ENCODE results near the gene TMEM220.
"Not testable (repeated sequence)": the region's sequence is repeated elsewhere in the genome, so short reads cannot be mapped to it uniquely, and the experiment has no call there.

Gene TMEM220

DNA sequence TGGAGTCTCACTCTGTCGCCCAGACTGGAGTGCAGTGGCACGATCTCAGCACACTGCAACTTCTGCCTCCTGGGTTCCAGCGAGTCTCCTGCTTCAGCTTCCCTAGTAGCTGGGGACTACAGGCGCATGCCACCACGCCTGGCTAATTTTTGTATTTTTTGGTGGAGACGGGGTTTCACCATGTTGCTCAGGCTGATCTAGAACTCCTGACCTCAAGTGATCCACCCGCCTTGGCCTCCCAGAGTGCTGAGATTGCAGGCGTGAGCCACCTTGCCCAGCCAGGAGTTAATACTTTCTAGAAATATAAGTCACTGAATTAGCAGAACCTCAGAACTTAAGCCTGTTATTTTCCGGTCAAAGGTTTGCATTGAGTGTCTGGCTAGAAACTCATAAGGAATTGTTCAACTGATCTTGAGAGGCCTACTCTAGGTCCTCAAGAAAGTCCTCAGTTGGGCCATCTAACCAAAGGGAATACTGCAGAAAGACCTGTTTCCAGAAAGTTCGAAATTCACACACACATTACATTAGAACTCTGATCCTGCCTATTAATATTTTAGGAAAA lies 1.4 kb downstream of the TMEM220 start:
- no peak for DNase-seq (ENCODE audit: low spot score)

DNA sequence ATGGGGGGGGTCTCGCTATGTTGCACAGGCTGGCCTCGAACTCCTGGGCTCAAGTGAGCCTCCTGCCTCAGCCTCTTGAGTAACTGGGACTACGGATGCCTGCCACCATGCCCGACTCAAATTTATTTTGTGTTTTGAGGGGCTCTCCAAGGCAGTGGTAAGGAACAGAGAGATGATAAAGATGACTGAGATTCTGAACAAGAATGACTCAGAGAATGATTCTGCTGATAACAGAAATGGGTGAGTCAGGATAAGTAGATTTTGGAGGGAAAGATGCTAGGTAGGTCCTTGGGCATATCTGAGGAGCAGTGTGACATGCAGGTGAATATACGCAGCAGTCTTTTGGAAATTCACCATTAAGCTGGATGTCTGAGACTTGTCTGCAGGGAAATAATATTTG lies 2.6 kb downstream of the TMEM220 start:
- no peak for DNase-seq (ENCODE audit: low spot score)

DNA sequence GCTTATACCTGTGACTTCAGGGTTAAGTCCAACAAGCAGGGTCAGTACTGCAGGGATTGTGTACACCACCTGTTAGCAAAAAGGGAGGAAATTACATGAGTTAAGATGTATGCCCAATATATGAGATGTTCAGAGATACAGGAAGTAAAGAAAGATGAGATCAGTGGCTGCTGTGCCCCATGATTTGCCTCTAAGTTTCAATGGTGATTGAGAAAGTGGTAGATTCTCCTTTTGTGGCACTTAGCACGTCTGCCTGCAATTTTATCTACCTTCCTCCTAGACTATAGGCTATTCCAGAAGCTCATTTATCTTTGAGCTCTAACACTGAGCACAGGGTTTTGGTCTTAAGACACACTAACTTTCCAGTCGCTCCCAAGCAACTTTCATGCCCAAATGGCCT lies 3.6 kb downstream of the TMEM220 start:
- no peak for DNase-seq (ENCODE audit: low spot score)

DNA sequence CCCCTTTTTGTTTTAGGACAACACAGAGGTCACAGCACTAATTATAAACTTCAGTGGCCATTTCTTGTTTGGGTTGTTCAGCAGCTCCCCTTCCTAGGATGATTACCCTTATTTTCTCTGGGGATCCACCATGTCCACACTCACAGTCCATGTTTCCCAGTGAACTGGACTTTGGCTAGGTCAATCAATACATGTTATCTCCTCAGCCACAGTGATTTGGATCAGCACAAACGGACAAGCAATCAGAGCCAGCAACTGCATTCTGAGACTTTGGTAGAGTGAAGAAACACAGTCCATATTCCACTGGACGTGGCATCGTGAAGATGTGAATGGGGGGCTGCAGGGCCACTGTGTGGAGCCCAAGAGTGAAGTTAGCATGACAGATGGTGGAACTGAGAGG lies 4.6 kb downstream of the TMEM220 start:
- DNase-seq (ENCODE audit: low spot score), result no peak

DNA sequence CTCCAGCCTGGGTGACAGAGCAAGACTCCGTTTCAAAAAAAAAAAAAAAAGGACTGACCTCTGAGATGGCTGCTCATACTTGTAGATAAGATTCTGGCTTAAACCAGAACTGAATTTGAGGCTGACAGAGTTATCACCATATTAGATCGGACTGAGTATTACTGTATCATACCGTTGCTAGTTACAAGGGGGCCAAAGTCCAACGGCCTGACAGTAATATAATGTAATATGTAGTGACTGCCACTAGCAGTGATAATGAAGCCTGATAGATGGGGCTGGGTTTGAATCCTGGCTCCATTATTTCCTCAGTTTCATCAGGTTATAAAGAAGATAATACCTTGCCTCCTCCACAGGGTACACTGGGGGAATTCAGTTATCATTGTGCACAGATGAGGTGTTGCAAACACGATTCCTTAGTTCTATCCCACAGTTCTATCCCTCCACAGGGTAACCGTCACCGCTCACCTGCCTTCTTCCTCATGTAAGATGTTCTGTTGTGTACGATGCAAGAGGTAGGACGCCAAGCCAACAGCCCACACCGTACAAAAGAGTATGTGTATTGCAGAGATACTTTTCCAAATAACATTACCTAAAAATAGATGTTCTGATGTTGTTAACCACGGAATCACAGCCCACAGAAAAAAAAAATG lies 5.2 kb downstream of the TMEM220 start:
- no peak for DNase-seq (ENCODE audit: low spot score)

DNA sequence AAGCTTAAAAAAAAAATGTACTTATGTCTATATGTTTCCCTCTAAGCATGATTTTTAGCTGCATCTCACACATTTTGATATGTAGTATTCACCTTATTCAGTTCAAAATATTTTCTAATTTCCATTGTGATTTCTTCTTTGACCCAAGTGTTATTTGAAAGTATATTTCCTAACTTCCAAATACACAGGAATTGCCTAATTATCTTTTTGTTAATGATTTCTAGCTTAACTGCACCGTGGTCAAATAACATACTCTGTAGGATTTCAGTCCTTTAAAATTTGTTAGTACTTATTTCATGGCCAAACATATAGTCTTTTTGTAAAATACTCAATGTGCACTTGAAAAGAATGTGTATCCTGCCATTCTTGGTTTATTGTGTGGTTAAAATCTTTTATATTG lies 11.3 kb downstream of the TMEM220 start:
- no peak for DNase-seq (ENCODE audit: low spot score)

DNA sequence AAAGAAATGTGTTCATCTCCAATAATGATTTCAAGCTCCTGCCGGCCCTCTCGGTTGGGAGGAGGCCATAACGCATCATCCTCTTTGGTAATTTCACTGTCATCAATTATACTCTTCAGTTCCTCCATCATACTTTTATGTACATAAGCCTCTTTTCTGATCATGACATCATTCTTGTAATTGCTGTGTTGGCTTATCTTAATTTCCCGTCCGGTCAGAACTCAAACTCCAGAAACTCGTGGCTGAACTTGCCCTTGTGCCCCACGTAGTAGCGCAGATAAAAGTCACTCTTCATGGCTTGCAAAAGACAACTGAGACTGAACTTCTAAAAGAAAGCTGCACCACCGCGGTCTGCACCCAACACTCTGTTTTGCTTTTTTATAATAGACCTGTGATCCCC lies 13.6 kb downstream of the TMEM220 start:
- DNase-seq (ENCODE audit: low spot score), result no peak

DNA sequence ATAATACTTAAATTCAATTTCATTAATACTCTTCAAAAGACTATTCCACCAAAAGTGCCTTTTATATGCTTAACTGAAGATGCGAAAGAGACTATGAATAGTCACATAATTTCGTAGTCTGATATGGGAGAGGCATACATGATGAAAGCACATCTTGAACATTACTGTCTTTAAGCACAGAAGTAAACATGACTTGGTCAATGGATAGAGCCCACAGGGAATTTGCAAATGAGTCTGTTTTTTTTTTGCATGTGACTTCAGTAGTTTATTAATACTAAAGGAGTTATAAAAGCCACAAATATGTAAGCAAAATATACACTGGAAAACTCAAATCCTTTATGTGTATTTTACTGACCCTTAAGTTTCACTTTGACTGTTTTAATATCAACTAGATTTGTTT lies 16.5 kb downstream of the TMEM220 start:
- DNase-seq (ENCODE audit: low spot score), result no peak

DNA sequence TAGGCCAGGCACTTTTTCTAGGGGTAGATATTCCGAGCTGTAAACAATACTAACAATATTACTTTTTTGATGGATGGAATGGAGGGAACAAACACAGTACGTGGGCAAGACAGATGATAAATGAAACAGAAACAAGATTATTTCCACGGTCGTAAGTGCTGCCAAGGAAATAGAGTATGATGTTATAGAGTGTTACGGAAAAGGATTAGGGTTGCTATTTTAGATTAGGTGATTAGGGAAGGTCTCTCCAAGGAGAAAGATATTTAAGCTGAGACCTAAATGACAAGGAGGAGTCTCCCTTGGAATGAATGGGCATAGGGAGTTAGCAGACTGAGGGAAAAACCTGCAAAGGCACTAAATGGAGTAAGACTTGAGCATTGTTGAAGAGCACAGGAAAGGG lies 24.1 kb downstream of the TMEM220 start:
- no peak for DNase-seq (ENCODE audit: low spot score)

DNA sequence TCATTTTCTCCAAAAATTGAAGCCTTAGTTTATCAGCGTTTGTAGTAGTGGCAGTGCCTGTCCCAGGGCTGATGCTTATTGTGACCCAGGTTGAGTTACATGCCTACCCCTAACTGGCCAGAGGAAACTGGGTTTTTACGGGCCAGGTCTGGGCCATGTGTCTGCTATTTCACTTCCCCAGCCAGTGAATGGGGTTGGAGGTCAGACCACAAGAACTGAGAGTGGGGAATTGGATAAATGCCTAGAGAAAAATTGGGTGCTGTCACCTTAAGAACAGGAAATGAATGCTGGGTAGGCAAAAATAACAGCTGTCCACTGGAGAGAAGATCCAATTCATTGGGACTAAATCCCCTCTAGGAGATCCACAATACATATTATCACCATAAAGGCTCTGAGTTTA lies 27.2 kb downstream of the TMEM220 start:
- DNase-seq (ENCODE audit: low spot score), result no peak

DNA sequence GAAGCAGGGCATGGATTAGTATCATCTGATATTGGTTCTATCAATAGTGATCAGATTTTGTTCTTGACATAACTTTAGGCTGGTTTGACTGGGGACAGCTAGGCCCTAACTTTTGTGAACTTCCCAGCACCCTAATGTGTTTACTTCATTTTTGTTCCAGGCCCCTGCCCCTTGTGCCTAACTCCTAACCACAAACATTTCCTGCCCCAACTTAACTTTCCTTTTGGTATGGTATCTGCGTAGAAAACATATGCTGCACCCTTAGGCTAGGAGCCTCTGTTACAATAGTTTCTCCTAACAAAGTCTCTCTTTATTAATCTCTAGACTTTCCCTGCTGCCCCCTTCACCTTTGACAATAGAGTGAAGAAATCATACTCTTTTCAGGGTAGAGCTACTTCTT lies 30.0 kb downstream of the TMEM220 start:
- no peak for DNase-seq (ENCODE audit: low spot score)

DNA sequence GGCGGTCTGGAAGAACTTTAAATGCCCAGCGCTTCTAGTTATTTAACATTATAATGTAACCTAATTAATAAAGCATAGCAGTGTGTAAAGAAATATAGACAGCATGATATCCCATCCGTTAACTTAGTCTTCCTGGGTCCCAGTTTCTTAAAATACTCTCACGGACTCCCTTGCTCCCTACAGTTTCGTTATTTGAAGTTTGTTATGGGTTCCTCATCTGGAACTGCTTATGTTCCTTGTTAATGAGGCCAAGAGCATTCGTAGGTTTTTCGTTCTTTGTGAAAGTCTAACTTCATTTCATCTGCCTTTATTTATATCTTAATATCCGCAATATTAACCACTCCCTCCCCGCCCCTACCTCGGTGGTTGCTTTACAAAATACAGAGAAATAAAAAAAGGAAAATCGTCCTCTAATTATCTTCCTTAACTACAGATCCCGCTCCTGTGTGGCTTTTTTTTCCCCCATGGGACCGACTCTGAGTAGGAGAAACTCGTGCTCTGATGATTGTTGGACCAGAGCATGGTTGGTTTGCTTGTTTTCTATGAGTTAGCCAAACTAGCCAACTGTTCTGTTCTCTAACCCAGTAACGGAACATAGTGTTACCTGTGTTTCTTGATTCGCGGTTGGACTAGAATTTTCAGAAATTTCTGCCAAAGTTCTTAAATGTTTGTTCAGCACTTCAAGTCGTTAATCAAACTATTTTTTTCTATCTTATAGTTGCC lies 31.6 kb downstream of the TMEM220 start:
- DNase-seq (ENCODE audit: low spot score), result peak; percentile 10

DNA sequence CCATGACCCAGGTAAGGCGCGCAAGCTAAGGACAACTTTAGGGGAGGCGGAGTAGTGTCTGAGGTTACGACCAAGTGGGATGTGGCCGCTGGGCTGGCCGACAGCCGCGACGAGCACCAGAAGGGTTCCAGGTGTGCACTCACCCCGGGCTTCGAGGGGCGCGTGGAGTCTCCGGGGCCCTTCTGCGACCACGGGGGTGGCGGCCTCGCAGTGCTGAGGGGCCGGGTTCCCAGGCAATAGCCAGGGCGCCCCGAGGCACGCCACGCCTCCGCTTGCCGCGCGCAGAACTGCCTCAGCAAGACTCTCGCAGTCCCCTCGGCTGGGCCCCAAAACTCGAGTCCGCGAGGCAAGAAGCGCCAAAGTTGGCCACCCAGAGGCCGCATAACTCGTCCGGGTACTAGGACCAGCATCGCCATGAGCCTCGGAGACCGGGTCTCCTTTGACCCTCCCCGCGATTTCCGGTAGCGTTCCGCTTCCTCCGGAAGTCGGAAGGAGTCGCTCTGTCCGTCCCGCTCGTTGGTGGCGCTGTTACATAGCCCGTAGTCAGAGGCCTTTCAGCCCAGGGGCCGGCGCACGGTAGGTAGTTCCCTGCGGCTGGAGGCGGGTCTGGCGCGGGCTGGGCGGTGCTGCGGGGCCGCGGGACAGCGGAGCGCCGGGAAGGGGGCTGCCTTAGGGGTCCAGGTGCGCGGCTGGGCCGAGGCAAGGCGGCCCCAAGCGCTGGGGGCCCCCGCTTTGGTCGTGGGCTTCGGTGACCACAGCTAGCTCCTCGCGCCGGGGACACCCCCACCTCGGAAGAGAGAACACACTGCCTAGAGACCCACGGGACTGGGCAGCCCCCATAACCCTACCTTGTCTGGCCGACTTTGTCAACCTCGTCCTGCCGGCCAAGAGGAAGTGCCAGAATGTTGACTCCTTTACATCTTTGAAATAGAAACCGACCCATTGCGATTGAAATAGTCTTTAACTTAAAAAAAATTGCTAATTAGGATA lies 32.4 kb downstream of the TMEM220 start, which contains the start of the genes ADPRM and SCO1:
TSS of gene ADPRM (plus strand) at position 503 of the 990 bp plus-strand sequence. CDS start 7,333 bp downstream, outside the sequence.
TSS of gene SCO1 (minus strand) at position 442 of the 990 bp plus-strand sequence. CDS start at position 416, 26 bp downstream.
- peak; percentile 96 for DNase-seq (ENCODE audit: low spot score)

DNA sequence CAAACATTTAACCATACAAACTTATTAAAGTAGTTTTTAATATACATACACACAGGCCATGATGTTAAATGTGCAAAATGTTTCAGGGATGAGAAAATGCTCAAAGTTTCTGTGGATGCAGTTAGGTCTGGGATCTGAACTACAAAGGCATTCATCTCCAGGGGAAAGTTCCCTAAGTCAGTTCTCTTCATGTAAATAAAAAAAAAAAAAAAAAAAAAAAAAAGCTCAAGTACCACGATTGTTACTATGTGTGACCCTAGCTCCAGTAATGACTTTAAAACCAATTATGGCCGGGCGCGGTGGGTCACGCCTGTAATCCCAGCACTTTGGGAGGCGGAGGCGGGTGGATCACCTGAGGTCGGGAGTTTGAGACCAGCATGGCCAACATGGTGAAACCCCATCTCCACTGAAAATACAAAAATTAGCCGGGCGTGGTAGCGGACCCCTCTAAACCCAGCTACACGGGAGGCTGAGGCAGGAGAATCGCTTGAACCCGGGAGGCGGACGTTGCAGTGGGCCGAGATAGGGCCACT lies 33.9 kb downstream of the TMEM220 start:
- DNase-seq (ENCODE audit: low spot score), result not testable (repeated sequence)

DNA sequence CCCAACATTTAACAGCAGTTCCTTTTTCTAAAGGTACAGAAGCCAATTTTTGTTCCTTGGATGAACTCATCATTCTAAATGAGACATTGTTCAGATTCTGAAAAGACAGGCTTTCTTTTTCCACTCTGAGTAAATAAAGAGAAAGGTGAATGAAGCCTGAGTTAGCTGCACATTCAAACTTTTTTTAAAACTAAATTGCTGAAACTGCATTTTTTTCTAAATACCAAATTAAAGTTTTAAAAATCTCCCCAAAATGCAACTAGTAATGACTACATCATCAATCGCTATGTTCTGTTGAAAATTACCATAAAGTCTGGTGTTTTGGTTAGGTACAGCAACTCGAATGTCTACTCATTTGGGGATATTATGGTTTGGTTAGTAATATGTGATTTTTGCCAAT lies 42.3 kb downstream of the TMEM220 start:
- no peak for DNase-seq (ENCODE audit: low spot score)

DNA sequence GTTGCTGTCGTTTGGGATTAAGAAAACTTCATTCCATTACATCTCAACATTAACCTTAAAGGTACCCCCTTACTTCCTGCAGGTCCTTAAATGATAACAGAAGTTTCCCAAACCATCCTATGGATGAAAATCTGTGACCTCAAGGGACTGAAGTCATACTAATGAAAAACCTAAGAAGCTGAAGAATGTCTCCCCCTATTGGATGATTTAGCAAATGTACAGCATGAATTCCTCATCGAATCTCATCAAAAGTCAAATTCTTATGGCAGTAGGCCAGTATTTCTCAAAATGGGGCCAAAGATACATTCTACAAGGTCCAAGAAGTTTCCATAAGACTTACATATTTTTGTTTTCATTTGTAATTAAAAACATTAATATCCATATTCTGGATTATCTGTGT lies 46.0 kb downstream of the TMEM220 start:
- DNase-seq (ENCODE audit: low spot score), result peak; percentile 8

DNA sequence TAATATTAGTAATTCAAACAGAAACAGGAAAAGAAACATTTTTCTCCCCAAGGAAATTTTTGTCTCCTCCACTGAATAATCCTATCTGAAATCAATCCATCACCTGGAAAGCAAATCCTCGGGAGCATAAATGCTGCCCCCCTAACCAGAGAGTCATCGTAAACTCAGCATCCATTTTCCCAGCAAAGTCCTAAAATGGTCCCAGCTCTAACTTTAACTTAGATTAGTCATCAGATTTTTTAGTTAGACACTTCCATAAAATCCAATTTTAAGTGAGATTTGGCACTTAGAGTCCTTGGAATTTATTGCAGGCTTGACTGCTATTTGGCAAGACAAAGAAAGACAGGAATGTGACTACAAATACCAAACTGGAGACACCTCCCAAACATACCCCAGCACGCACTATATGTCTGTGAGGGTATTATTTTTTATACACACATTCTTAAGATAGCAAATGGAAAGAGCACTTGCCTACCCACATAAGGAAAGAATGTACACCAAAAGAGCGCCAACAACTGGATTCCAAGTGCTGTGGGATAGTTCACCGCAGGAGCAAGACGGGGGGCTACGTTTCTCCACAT lies 47.9 kb downstream of the TMEM220 start:
- no peak for DNase-seq (ENCODE audit: low spot score)

DNA sequence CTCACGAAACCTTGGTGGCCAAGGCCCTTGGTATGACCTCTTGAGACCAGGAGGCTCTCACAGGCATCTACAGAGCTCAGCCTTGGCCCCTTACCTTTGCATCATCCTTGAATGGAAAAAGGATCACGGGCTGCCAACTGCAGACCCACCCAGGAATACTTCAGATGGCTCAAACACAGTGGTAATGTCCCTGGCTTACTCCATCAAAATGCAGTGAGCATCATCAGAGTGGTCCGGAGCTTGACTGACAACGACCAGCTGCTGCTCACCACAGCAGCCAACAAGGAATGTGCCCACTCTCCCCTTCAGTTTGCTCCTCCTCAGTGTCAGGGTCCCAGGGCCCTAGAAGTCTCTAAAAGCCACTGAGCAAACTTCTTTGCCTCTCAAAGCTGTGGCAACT lies 55.1 kb downstream of the TMEM220 start:
- no peak for DNase-seq (ENCODE audit: low spot score)

DNA sequence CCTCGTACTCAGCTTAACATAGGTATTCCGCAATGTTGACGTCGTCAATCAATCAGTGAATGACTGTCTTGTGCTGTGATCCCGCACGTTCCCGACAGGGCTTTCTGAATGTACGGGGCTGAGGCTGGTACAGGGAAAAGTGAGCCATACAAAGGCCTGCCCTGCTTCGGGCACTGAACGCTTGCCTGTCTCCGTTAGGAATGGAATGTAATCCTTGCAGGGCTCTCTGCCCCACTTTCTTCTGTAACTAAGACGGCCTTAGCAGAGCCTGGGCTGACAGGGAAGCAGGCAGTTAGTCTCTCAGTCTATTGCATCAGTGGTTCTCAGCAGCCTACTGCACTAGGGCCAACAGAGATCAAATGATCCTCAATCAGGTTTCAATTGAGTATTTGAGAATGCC lies 56.5 kb downstream of the TMEM220 start:
- no peak for DNase-seq (ENCODE audit: low spot score)

DNA sequence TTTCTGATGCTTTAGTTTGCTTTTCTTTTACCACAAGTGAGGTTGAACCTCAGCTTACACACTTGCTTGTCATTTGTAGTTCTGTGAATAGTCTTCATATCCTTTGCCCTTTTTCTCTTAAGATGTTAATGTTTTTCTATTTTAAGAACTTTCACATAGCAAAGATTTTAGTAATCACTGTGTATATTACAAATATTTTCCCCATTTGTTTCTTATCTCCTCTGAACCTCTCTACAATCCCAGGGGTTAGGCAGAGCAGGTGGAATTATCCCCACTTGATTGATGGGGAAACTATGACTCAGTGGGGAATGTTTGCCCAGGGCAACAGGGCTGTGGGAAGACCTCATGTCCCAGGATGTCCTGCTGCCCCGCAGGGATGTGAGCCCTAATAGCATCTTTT lies 61.0 kb downstream of the TMEM220 start:
- DNase-seq (ENCODE audit: low spot score), result no peak

DNA sequence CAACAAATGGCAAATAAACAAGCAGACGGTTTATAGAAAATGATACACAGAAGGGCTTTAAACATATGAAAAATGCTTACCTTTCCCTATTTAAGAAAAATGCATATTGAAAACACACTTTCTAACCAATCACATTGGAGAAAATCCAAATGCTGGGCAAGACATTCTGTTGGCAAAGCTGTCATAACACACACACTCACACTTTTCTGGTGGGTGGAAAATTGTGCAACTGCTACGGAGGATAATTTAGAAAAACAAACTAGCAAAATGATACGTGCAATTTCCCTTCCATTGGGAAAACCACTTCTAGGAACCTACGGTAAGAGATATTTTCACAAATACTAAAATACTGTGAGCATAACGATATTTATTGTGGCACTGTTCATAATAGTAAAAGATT lies 62.9 kb downstream of the TMEM220 start:
- no peak for DNase-seq (ENCODE audit: low spot score)

DNA sequence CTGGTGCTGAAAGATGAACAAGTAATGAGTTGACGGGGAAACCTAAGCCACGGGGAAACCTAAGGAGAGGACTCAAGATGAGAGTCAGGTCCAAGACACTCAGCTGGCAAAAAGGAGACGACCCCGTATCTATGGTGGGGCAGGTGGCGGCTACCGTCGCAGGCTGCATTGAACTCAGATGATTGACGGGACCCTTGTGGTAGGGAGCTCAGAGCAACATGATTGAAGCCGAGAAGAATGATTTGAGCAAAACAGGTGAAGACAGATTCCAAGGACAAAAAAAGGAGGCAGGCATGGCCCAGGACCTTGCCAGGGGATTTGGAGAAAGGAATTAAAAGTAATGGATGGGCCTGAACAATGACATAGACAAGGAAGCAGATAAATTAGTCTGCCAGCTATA lies 65.3 kb downstream of the TMEM220 start:
- no peak for DNase-seq (ENCODE audit: low spot score)
